HepG2 (cell line): ENCODE results near the gene ACADS. TPM values are rescaled to one million over a fixed set of nuclear protein-coding genes. Genes with fewer than 3 reads are reported as not detected.

ENCODE experiments used
- ATAC-seq: fragments of 200-7000 bp; cut with Tn5 transposase; 3 replicates; pipeline ENCODE4 v1.9.1; 2020; ENCODE audit warnings: mild to moderate bottlenecking, moderate library complexity
- BruUV-seq: library from RNA; stranded (reverse); fragments of 400-500 nt; replicated peaks from 2 replicates; lab custom pipeline; 2021; lab: Mats Ljungman, UMichigan
- CTCF ChIA-PET: fragments of 300-600 bp; formaldehyde crosslinking; extraction: SDS; loops from one replicate; lab custom pipeline; 2021; ENCODE audit warnings: low total read pairs, inconsistent platforms, low intra/inter-chr PET ratio; lab: Yijun Ruan, JAX
- POLR2A ChIA-PET: fragments of 350-600 bp; sonication (Branson Sonifier 250); formaldehyde crosslinking; loops from one replicate; lab custom pipeline; 2020; ENCODE audit warnings: antibody characterized with exemption, inconsistent platforms; lab: Yijun Ruan, JAX
- DNase-seq: peaks from one replicate; pipeline ENCODE4 v3.0.0-alpha.2; 2015; ENCODE audit warnings: low spot score
- FAIRE-seq: peaks from 3 replicates; lab custom pipeline; 2011; peaks lifted over from hg19 to GRCh38; lab: Jason Lieb, UNC
- H2AFZ ChIP-seq: one replicate; pipeline ENCODE4 v1.6.1; 2011; ENCODE audit warnings: low read length, inconsistent platforms
- H3K27ac ChIP-seq: fragments of 300-600 bp; 3 replicates; pipeline ENCODE4 v1.8.0; 2011; ENCODE audit warnings: mixed run types, mild to moderate bottlenecking, mixed read lengths, low read length, inconsistent platforms; ENCODE audit not compliant: insufficient read depth; ENCODE audit errors: extremely low read length
- H3K27me3 ChIP-seq, 2 experiments: fragments of 200-600 bp in 1 of 2; 2 replicates in 1 of 2; 3 replicates in 1 of 2; pipeline versions ENCODE4 v1.6.0 to v1.8.0; 2011; ENCODE audit warnings: low read length in 2 of 2, mild to moderate bottlenecking in 2 of 2, moderate library complexity in 2 of 2, inconsistent platforms in 1 of 2; ENCODE audit not compliant: insufficient read depth in 2 of 2, control insufficient read depth in 1 of 2
- H3K36me3 ChIP-seq, 2 experiments: fragments of 200-600 bp in 1 of 2; replicated peaks in 1 of 2; 2 replicates in 1 of 2; 3 replicates in 1 of 2; pipeline versions ENCODE4 v1.5.1 to v1.8.0; 2011; ENCODE audit warnings: low read length in 2 of 2, inconsistent platforms in 1 of 2; ENCODE audit not compliant: insufficient read depth in 2 of 2, control insufficient read depth in 1 of 2
- H3K4me1 ChIP-seq: 2 replicates; pipeline ENCODE4 v1.5.1; 2012; ENCODE audit warnings: low read length, inconsistent platforms; ENCODE audit not compliant: insufficient read depth
- H3K4me2 ChIP-seq: 2 replicates; pipeline ENCODE4 v1.6.0; 2011; ENCODE audit warnings: low read depth, low read length, inconsistent platforms
- H3K4me3 ChIP-seq, 3 experiments: fragments of 200-600 bp in 1 of 3; sonication (generic), shearing (Covaris generic) in 1 of 3; replicated peaks in 1 of 3; 2 replicates each; pipeline ENCODE4 v1.5.1; 2011 to 2016; ENCODE audit warnings: low read length in 3 of 3, inconsistent platforms in 2 of 3, low read depth in 2 of 3, mild to moderate bottlenecking in 2 of 3, control low read depth in 1 of 3, mixed read lengths in 1 of 3; ENCODE audit not compliant: insufficient read depth in 1 of 3
- H3K79me2 ChIP-seq: one replicate; pipeline ENCODE4 v1.6.1; 2011; ENCODE audit warnings: low read length, inconsistent platforms; ENCODE audit not compliant: insufficient read depth
- H3K9ac ChIP-seq: 2 replicates; pipeline ENCODE4 v1.6.0; 2011; ENCODE audit warnings: mild to moderate bottlenecking, low read depth, low read length, inconsistent platforms; ENCODE audit not compliant: insufficient read depth
- H3K9me3 ChIP-seq: 2 replicates; pipeline ENCODE4 v1.5.1; 2012; ENCODE audit warnings: mild to moderate bottlenecking, low read length
- H4K20me1 ChIP-seq: 2 replicates; pipeline ENCODE4 v1.6.0; 2011; ENCODE audit warnings: inconsistent platforms, mild to moderate bottlenecking, low read length, moderate library complexity; ENCODE audit not compliant: insufficient read depth
- MIXL1 ChIP-seq: IDR thresholded peaks from 2 replicates; pipeline ENCODE4 v1.6.1; 2016
- ZSCAN31 ChIP-seq: sonication (generic); formaldehyde crosslinking; IDR thresholded peaks from 2 replicates; pipeline ENCODE4 v1.5.0; 2020; ENCODE audit warnings: low read depth, mild to moderate bottlenecking, missing genetic modification reagents
- WGBS: methylation state at CpG from one replicate; pipeline ENCODE4 v1.1.6; 2017; ENCODE audit warnings: low lambda C conversion rate; 5-methylcytosine and 5-hydroxymethylcytosine counted together
- in situ Hi-C: cut with HindIII; loops from 2 replicates; pipeline ENCODE4 v1.10.0; 2017; ENCODE audit warnings: low pct_unique_long_range_greater_than_20kb; ENCODE audit not compliant: extremely low pct_ligation_motif_present
- intact Hi-C: fragments of 100-400 bp; cut with micrococcal nuclease; formaldehyde crosslinking; loops from one replicate; pipeline ENCODE4 v1.10.0; 2022; ENCODE audit not compliant: unreplicated experiment
- polyA plus RNA-seq, 8 experiments: library from polyadenylated mRNA; depleted of rRNA in 3 of 8; stranded (reverse) in 7 of 8; unstranded in 1 of 8; fragments of >200 nt; fragmentation: Illumina TruSeq in 4 of 8; extraction: Trizol in 4 of 8; gene quantifications; 2 replicates each; pipeline versions ENCODE4 v1.2.1 to v1.2.3, GENCODE V29; 2011 to 2016; ENCODE audit warnings: low read depth in 4 of 8, missing spikeins in 1 of 8, mixed read lengths in 1 of 8; ENCODE audit not compliant: insufficient read depth in 1 of 8
- total RNA-seq, 5 experiments: library from RNA; depleted of rRNA; stranded (reverse); fragments of >200 nt; fragmentation: Illumina TruSeq; extraction: Trizol; gene quantifications; 2 replicates each; pipeline ENCODE4 v1.2.3, GENCODE V29; 2016; ENCODE audit warnings: low read depth in 1 of 5
- TF ChIP-seq, protein P1 (sequence below): IDR thresholded peaks from 2 replicates; pipeline ENCODE4 v1.6.1; 2012; ENCODE audit warnings: low read depth, low read length, improper control_type of control experiment
- TF ChIP-seq, protein P2 (sequence below): sonication (generic); formaldehyde crosslinking; conservative IDR thresholded peaks from 2 replicates; pipeline ENCODE4 v1.4.0; 2020; ENCODE audit warnings: mild to moderate bottlenecking, missing genetic modification reagents, moderate library complexity
- TF ChIP-seq, protein P3 (sequence below), 2 experiments: sonication (generic) in 1 of 2; formaldehyde crosslinking in 1 of 2; IDR thresholded peaks; 2 replicates each; pipeline versions ENCODE4 v1.4.0 to v1.6.1; 2016 to 2020; ENCODE audit warnings: borderline replicate concordance in 1 of 2, low read depth in 1 of 2, mild to moderate bottlenecking in 1 of 2, missing genetic modification reagents in 1 of 2

Gene ACADS
- total and polyA plus RNA-seq, 2 of the 13 experiments (the other 11 are each of a cell fraction or from before 2014, with no cell fraction given) = 17.4 to 27.7 TPM

DNA sequence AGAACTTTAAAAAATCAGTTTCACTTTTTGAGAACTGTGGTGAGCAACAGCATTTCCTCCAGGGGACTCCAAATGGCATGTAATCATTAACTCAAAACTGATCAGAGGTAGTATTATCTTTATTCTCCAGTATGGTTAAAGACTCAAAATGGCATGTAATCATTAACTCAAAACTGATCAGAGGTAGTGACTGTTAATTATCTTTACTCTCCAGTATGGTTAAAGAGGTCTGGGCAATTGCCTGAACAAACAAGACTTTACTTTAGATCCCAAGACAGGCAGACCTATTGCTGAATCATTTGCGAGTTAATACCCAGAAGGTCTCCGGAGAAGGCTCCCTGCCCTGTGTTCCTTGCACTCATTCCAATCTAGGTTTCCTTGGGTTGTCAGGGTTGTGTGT is 6.6 kb upstream of the ACADS start:
- Histone ChIP-seq H3K4me2 (peak overlapping the region; percentile 46), H4K20me1 (no peaks in the 10 kb centered on the region), H3K9ac (no peak overlapping the region; the same call in 1 of the 2 replicates), H3K9me3 (no peaks in the 10 kb centered on the region), H3K36me3 (peaks cover 9 to 62% of the 10 kb centered on the region in 2 experiments), H3K4me3 (peak overlapping the region in 1 of 3 experiments; percentile 7; a peak in 1 of 6 replicates), H3K27ac (peak overlapping the region; percentile 40), H3K79me2 (no peaks in the 10 kb centered on the region), H3K4me1 (peaks cover 23% of the 10 kb centered on the region), H2AFZ (no peak overlapping the region), H3K27me3 (no peaks in the 10 kb centered on the region)
- ATAC-seq = peak; percentile 77
- intact Hi-C loops (no loop called here), in situ Hi-C loops (no loop called here)
- peak; percentile 18 for DNase-seq
- peak; percentile 72 for FAIRE-seq
- ChIA-PET CTCF (no interaction called here), POLR2A (no interaction called here)
- no TSS peak for BruUV-seq
- TF ChIP-seq, protein P1, sequence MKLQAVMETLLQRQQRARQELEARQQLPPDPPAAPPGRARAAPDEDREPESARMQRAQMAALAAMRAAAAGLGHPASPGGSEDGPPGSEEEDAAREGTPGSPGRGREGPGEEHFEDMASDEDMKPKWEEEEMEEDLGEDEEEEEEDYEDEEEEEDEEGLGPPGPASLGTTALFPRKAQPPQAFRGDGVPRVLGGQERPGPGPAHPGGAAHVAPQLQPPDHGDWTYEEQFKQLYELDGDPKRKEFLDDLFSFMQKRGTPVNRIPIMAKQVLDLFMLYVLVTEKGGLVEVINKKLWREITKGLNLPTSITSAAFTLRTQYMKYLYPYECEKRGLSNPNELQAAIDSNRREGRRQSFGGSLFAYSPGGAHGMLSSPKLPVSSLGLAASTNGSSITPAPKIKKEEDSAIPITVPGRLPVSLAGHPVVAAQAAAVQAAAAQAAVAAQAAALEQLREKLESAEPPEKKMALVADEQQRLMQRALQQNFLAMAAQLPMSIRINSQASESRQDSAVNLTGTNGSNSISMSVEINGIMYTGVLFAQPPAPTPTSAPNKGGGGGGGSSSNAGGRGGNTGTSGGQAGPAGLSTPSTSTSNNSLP = no peak
- TF ChIP-seq ZSCAN31 (no peak), MIXL1 (CRISPR knock-in tag) (0 out of 2 replicates have a peak, but pooled peaks have one; percentile 42)
- TF ChIP-seq, protein P2, sequence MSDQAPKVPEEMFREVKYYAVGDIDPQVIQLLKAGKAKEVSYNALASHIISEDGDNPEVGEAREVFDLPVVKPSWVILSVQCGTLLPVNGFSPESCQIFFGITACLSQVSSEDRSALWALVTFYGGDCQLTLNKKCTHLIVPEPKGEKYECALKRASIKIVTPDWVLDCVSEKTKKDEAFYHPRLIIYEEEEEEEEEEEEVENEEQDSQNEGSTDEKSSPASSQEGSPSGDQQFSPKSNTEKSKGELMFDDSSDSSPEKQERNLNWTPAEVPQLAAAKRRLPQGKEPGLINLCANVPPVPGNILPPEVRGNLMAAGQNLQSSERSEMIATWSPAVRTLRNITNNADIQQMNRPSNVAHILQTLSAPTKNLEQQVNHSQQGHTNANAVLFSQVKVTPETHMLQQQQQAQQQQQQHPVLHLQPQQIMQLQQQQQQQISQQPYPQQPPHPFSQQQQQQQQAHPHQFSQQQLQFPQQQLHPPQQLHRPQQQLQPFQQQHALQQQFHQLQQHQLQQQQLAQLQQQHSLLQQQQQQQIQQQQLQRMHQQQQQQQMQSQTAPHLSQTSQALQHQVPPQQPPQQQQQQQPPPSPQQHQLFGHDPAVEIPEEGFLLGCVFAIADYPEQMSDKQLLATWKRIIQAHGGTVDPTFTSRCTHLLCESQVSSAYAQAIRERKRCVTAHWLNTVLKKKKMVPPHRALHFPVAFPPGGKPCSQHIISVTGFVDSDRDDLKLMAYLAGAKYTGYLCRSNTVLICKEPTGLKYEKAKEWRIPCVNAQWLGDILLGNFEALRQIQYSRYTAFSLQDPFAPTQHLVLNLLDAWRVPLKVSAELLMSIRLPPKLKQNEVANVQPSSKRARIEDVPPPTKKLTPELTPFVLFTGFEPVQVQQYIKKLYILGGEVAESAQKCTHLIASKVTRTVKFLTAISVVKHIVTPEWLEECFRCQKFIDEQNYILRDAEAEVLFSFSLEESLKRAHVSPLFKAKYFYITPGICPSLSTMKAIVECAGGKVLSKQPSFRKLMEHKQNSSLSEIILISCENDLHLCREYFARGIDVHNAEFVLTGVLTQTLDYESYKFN (CRISPR knock-in tag) = 0 out of 2 replicates have a peak, but pooled peaks have one; percentile 40
- TF ChIP-seq, protein P3, sequence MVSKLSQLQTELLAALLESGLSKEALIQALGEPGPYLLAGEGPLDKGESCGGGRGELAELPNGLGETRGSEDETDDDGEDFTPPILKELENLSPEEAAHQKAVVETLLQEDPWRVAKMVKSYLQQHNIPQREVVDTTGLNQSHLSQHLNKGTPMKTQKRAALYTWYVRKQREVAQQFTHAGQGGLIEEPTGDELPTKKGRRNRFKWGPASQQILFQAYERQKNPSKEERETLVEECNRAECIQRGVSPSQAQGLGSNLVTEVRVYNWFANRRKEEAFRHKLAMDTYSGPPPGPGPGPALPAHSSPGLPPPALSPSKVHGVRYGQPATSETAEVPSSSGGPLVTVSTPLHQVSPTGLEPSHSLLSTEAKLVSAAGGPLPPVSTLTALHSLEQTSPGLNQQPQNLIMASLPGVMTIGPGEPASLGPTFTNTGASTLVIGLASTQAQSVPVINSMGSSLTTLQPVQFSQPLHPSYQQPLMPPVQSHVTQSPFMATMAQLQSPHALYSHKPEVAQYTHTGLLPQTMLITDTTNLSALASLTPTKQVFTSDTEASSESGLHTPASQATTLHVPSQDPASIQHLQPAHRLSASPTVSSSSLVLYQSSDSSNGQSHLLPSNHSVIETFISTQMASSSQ (IDR thresholded peaks at IDR 0.05; ENCODE audit: low read depth) = peak; percentile 54
- TF ChIP-seq, protein P3 (CRISPR knock-in tag; IDR thresholded peaks at IDR 0.05; ENCODE audit: borderline replicate concordance) = no peak; the same call in 1 of the 2 replicates
- 15% methylated on average over 2 of the region's 2 CpGs for WGBS
